Activated CD4-positive, alpha-beta T cell treated with anti-CD3 and anti-CD28 coated beads for 48 hours (primary cell): ENCODE measurements around the gene RNF181.
"Not testable (repeated sequence)": the region's sequence is repeated elsewhere in the genome, so short reads cannot be mapped to it uniquely, and the experiment has no call there.

Experiments
- DNase-seq: peaks from one replicate; pipeline ENCODE4 v3.0.0-alpha.2; 2020

RNF181 gene, protein sequence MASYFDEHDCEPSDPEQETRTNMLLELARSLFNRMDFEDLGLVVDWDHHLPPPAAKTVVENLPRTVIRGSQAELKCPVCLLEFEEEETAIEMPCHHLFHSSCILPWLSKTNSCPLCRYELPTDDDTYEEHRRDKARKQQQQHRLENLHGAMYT

DNA sequence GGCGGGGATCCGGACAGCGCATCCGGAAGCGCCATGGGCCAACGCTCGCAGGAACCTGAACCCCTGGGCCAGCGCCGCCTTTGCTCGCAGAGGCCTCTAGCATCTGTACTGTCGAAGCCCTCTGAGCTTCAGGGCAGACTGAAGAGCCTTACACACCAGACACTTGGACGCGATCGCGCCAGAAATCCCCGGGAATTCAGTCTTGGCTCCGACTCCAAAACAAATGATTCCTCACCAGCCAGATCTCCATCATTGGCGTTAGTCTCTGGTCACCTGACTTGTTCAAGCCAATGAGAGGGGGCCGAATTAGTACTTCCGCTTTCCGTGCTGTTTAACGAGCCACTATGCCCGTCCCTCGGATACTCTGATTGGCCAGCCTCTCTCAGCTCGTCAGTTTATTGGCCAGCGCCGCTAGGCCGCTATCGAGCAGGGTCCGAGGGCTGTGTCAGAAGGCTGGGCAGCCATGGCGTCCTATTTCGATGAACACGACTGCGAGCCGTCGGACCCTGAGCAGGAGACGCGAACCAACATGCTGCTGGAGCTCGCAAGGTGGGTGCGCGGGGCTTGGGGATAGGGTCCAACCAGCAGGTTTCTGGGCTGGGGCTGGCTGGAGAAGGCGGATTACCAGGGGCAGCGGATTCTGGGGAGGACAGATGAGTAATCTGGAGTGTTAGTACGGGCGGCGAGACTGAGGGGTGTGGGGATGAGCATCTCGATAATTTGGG, at the start of gene RNF181:
TSS of gene RNF181 (plus strand) at position 445 of the 725 bp plus-strand sequence. CDS start at position 464, 19 bp downstream.
- DNase-seq = peak; percentile 93

GRCh38 chr2:85545780-85546240, 49.7 kb upstream of the RNF181 start:
- DNase-seq = no peak

DNA sequence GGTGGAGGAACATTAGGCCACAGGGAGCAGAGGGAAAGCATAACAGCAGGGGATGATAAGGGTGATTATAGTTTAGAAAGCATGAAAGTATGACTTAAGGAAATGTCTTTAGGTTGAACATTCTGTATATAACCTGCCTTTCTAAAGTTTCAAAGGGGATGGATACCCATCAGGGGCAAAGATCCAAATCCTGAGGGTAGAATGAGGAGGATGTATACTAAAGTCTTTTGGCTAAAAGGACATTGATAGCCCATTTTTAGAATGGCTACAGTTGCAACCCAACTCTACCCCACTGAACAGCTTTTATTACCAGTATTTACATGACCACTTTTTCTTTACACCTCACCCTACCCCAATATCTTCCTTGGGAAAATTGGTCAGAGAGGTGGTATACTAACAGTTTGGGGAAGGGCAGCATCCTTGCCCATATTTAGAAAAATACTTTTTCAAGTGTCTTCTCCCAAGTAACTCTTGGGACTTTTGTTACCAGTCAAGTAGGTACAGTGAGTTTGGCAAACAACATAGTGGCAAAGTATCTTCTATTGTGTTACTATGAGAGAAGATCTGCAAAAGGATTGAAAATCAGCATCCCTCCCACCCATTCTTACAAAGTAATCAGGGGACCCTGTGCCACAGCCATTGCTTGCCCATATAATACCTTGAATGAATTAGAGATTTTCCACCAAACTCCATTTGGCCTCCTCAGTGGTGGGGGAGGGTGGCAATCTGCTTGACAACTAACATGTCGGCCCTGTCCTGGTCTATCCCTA, 48.3 kb upstream of the RNF181 start:
- no peak for DNase-seq

DNA sequence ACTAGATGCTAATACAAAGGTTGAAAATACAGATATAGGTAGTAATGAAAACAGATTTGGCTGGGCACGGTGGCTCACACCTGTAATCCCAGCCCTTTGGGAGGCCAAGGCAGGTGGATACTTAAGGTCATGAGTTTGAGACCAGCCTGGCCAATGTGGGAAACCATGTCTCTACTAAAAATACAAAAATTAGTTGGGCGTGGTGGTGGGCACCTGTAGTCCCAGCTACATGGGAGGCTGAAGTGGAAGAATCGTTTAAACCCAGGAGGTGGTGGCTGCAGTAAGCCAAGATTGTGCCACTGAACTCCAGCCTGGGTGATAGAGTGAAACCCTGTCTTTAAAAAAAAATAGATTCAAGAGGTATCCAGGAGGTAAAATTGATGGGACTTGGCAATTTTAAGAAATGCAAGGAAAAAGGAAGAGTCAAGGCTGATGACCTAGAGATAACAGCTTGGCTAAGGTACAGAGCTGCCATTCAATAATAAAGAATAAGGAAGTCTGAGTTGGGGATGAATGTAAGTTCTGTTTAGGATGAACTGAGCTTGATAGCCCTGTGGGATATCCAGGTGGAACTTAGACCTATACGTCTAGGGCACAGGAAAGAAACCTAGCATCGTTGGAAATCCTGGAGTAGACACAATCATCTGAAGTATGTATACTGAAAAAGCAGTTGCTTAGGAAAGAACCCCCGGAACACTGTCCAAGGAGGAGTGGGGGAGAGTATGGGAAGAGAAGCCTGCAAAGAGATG, 47.5 kb upstream of the RNF181 start:
- no peak for DNase-seq

DNA sequence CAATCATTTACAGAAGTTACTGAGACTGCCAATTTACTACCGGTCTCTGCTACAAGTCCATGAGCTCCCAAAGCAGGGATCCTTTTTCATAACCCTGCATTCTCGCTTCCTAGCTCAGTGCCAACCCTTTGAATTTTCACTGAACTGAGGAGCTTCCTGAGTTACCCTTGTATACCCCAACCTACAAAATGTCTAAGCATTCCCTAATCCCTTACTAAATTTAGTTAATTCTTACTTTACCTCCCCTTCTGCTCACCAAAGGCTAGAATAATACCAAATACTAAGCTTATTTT, 47.0 kb upstream of the RNF181 start:
- DNase-seq = no peak

GRCh38 chr2:85549095-85549494, 46.5 kb upstream of the RNF181 start:
- no peak for DNase-seq

- DNase-seq = no peak
Observed at GRCh38 chr2:85549826-85550225, 45.7 kb upstream of the RNF181 start.

DNA sequence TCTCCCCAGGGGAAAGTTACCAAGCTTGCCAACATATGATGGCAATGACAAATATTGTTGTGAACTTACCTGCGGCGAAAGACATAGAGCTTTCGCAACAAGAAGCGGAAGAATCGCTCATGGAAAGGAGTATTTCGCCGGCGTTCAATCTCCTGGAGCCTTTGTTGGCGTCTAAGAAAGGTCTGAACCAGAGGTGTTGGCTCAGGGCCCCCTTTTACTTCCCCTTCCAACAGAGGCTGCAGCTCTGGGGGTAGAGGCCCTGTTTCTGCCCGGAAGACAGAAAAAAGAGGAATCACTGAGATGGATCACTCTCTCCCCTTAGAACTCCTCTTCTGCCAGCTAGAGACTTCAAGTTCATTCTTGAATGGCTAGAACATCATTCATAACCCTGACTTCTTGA, 45.1 kb upstream of the RNF181 start:
- no peak for DNase-seq

DNA sequence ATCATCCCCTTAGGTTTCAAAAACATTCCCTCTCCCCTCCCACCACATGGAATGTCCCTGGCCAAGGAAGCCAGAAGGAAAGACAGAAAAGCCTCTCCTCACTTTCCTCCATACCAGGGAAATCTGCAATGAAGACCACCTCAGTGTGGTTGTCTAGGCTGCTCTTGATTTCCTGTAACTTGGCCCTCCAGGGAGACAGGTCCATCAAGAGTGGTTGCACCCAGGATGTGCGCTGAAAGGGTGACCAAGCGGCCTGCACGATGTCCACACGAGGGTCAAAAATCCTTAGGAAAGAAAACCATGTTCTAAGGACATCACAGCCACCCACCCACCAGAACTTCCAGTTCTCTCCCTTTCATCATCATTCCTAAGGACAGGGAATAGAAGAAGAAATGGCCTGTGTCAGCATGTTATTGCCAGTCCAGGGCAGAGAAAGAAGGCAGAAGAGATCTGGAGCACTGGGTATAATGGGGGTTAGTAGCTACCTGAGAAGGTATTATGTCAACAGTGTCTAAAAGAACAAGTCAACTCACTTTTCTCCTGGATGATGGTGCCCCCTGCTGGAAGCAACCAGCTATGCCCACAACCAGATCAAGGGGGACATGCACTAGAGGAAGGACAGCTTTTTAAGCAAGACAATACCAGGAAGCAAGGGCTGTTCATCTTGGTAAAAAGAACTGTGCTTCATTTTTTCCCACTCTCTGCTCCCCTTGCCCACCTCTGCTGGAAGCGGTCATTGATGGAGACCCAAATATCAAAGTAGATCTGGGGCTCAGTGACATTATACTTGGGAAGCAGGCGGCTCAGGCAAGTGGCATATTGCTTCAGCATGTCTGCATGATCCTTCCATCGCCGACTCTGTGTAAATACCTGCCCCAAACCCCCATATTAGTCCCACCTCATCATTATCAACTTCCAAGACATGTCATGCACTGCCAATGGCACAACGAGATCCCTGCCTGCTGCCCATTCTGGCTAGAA, 43.6 kb upstream of the RNF181 start:
- peak; percentile 91 for DNase-seq

DNA sequence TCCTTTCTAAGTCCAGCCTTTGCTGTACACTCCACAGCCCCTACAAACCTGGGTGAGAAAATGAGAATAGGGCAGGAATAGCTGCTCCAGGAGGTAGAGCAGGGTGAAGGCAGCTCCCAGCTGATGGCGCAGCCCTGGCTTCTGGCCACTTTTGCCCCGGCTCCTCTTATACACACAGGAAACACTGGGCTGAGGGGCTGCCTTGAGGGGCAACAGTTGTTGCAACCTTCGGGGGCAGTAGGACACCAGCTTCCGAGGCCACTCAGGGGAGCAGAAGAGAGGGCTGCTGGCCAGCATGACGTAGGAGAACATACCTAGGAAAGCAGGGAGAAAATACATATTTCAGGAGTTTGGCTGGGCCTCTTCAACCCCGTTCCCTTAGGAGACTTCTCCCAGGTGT, 42.4 kb upstream of the RNF181 start:
- no peak for DNase-seq

DNA sequence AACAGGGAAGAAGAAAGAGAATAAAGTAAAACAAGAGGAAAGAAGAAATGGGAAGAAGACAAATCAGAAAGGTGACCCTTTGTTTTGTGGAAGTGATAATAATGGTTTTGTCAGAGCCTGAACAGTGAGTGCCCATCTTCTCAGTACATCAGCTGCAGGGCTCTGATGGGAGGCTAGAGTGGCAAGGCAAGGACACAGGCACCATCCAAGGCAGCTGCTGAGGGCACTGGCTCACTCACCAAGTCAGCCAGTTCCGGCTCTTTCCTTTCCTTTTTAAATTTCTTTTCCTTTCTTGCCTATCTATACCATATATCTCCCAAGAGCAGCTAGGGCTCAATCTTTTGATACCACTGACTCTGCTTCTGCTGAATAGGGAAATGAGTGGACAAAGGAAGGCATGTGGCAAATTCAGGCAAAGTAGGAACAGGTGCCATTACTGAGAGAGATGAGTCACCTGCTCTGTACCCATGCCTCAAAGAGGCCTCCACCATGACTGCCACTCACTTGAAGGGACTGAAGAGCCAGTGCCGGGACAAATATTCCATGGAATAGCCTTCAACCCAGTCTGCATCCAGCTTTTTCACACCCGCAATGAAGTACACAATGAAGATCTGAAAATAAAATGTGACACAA, 40.4 kb upstream of the RNF181 start:
- no peak for DNase-seq

DNA sequence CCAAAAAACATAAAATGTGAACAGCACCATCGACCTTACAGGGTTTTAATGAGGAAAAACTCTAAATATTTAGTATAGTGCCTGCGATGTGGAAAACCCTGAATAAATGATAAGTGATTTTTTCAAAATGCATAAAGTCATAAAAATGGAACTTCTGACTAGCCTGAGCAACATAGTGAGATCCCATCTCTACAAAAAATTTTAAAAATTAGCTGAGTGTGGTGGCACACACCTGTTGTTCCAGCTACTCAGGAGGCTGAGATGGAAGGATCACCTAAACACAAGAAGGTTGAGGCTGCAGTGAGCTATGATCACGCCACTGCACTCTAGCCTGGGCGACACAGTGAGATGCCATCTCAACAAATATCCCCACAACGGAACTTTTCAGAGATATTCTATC, 38.4 kb upstream of the RNF181 start:
- no peak for DNase-seq

DNA sequence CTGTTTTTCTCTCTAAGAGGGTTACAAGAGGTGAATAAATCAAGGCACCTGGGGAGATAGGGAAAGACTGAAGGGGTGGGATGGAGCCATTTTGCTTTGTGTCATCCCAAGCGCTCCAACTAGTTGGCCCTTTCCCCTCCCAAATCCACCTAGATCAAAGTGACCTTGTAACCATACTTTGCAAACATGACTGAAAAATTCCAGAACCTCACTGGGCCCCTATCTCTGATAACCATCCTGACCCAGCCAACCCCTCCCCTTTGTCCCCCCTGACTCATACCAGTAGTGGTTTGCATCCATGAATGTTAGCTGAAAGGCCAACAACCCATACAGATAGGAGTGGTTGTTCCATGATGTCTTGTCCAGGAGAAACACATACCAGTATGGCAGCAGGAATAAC, 37.4 kb upstream of the RNF181 start:
- DNase-seq = no peak

DNA sequence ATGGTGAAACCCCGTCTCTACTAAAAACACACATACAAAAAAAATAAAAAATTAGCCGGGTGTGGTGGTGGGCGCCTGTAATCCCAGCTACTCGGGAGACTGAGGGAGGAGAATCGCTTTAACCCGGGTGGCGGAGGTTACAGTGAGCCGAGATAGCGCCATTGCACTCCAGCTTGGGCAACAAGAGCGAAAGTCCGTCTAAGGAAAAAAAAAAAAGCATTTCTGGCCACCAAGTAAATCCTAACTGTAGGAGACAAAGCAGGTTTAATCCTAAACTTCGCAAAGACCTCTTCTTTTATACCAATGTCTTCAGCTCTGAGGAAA, 35.2 kb upstream of the RNF181 start:
- not testable (repeated sequence) for DNase-seq

DNA sequence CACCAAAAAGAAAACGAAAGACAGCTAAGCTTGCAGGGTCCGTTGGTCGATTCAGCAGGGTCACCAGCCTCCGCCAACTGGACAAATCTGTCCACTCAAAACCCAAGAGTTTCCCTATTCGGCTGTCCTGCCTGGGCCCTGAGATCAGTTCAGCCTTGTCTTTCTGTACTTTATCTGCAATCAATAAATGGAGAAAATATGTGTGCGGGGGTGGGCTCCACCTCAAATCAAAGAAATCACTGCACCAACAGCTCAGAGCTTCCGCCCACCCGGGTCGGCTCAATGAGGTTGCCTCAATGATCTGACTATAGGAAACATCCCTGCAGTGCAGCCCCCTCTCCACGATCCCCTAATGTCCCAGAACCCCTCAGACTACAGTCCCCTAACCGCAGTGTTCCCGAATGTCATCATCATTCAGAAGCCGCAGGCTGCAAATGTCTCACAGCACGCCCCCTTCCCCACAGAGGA, 34.7 kb upstream of the RNF181 start:
- peak; percentile 43 for DNase-seq

DNA sequence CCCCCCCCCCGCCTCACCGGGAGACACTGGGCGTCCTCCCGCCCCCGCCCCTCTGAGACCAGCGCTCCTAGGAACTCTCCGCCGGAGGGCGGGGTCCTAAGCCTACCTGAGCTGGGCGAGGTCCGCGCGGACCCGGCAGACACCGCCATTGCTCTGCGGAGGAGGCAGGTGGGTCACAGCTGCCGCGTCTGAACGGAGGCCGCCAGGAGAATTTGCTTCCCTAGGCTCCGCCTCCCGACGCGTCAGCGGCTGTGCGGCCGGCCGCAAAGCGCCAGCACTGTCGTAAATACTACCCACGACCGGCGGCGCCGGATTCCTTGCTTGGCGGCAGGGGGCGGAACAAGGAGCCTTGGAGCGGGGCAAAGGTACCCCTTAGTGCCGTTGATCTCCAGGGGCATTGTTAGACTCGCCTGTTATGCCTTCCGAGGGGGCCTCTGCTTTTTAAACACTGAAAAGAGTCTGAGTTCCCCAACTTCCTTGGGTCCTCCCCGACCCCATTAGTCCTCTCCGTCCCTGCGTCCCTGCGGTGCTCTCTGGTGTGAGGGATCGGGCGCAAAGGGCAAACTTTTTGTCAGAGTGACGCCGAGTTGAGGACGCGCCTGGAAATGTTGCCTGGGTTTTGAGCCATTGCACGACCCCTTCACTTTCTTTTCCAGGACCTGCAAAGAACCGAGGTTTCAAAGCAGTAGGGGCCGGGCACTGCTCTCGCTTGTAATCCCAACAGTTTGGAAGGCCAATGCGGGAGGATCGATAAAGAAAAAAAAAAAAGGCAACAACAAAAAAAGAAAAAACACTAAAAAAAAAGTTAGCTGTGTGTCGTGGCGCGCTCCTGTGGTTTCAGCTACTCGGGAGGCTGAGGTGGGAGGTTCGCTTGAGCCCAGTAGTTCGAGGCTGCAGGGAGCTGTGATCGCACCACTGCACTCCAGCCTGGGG, 34.0 kb upstream of the RNF181 start, which contains the start of gene GGCX:
TSS of gene GGCX (minus strand) at position 214 of the 933 bp plus-strand sequence. CDS start at position 149, 65 bp downstream.
- DNase-seq = peak; percentile 97

- DNase-seq = no peak
Observed at GRCh38 chr2:85564144-85564563, 31.4 kb upstream of the RNF181 start.

DNA sequence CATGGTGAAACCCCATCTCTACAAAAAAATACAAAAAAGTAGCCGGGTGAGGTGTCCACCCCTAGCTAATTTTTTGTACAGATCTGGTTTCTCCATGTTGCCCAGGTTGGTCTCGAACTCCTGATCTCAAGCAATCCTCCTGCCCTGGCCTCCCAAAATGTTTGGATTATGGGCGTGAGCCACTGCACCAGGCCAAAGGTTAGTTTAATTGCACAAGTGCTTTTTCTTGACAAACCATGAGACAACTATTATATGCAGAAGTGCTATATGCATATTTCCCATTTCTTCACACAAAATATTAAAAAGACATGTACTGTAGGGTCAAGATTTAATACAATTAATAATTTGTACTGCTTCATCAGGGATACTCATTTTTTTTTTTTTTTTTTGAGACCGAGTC, 29.3 kb upstream of the RNF181 start:
- DNase-seq = no peak

DNA sequence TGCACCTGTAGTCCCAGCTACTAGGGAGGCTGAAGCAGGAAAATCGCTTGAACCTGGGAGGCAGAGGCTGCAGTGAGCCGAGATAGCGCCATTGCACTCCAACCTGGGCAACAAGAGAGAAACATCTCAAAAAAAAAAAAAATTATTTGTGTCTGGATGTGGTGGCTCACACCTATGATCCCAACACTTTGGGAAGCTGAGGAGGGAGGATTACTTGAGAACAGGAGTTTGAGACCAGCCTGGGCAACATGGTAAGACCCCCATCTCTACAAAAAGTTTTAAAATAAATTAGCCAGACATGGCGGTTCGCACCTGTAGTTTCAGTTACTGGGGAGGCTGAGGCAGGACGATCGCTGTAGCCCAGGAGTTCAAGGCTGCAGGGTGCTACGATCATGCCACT, 19.8 kb upstream of the RNF181 start:
- DNase-seq = no peak

GRCh38 chr2:85577063-85577385, 18.5 kb upstream of the RNF181 start:
- DNase-seq = no peak
